Caki2 (cell line): ENCODE data around the gene LYSET. TPM values are rescaled to one million over a fixed set of nuclear protein-coding genes. Genes with fewer than 3 reads are reported as not detected.
"Not testable (repeated sequence)": the region's sequence is repeated elsewhere in the genome, so short reads cannot be mapped to it uniquely, and the experiment has no call there.

Experiments used
- DNase-seq: peaks from one replicate; pipeline ENCODE4 v3.0.0-alpha.2; 2015; ENCODE audit warnings: low read depth
- in situ Hi-C: cut with HindIII; loops from 2 replicates; pipeline ENCODE4 v1.10.0; 2016; ENCODE audit warnings: low sequenced_read_pairs, low pct_unique_long_range_greater_than_20kb, mixed read lengths
- total RNA-seq: library from RNA; depleted of rRNA; stranded (reverse); fragments of >200 nt; shearing (Covaris generic); gene quantifications from 2 replicates; pipeline ENCODE4 v1.2.3, GENCODE V29; 2014; ENCODE audit warnings: low replicate concordance; rRNA removed

LYSET gene
- total RNA-seq, 1 experiment from 2014 or later = 16.7 TPM

GRCh38 chr14:93207468-93208308, 22.6 kb downstream of the LYSET start:
- in situ Hi-C loops = no loop called here
- DNase-seq = peak; percentile 27

GRCh38 chr14:93212432-93212831, 27.3 kb downstream of the LYSET start:
- no peak for DNase-seq
- in situ Hi-C loops = no loop called here

GRCh38 chr14:93214598-93214997, 29.5 kb downstream of the LYSET start:
- in situ Hi-C loops = no loop called here
- DNase-seq = no peak

GRCh38 chr14:93219103-93219726, 34.1 kb downstream of the LYSET start:
- in situ Hi-C loops = no loop called here
- peak; percentile 23 for DNase-seq

GRCh38 chr14:93220509-93220908, 35.4 kb downstream of the LYSET start:
- in situ Hi-C loops = no loop called here
- DNase-seq = no peak

GRCh38 chr14:93223565-93223964, 38.4 kb downstream of the LYSET start:
- in situ Hi-C loops = no loop called here
- DNase-seq = no peak

GRCh38 chr14:93228550-93228949, 43.4 kb downstream of the LYSET start:
- in situ Hi-C loops = no loop called here
- no peak for DNase-seq

GRCh38 chr14:93230539-93230938, 45.4 kb downstream of the LYSET start:
- in situ Hi-C loops = no loop called here

GRCh38 chr14:93231129-93231979, 46.2 kb downstream of the LYSET start:
- in situ Hi-C loops = no loop called here
- no peak for DNase-seq

More at GRCh38 chr14:93230539-93230938, 45.4 kb downstream of the LYSET start:
- DNase-seq = no peak

GRCh38 chr14:93232159-93232558, 47.0 kb downstream of the LYSET start:
- DNase-seq = no peak
- in situ Hi-C loops = no loop called here

GRCh38 chr14:93233078-93233477, 48.0 kb downstream of the LYSET start:
- DNase-seq, in situ Hi-C loops: not testable (repeated sequence)

GRCh38 chr14:93234798-93235197, 49.7 kb downstream of the LYSET start:
- in situ Hi-C loops = no loop called here
- DNase-seq = no peak

Other genes starting within 250 kb of the LYSET start
- 14.0 and 53.2 TPM in 2 replicates for gene ITPK1, start 69.4 kb upstream of the LYSET start, total RNA-seq
- 18.5 and 22.6 TPM in 2 replicates for gene MOAP1, start 420 bp upstream of the LYSET start, total RNA-seq
- gene GON7, start 21.7 kb downstream of the LYSET start, total RNA-seq = 11.9 and 12.7 TPM in 2 replicates
- 15.0 and 16.4 TPM in 2 replicates for gene UBR7, start 21.9 kb downstream of the LYSET start, total RNA-seq
- 11.2 and 12.9 TPM in 2 replicates for gene BTBD7, start 147.7 kb downstream of the LYSET start, total RNA-seq
- not detected in 2 replicates for gene COX8C, start 161.9 kb downstream of the LYSET start, total RNA-seq
- gene UNC79, start 245.6 kb downstream of the LYSET start, total RNA-seq = 0.03 TPM in 1 of 2 replicates, not detected in the other